GM12865 (cell line): ENCODE results near the gene WDR72.

ENCODE experiments used
- DNase-seq: peaks from one replicate; pipeline ENCODE4 v3.0.0; 2010; ENCODE audit warnings: low read depth
- H3K4me3 ChIP-seq: 2 replicates; pipeline ENCODE4 v1.5.1; 2011; ENCODE audit warnings: mild to moderate bottlenecking, low read depth, low read length, control low read depth
- TF ChIP-seq, protein P1 (sequence below): IDR thresholded peaks from 2 replicates; pipeline ENCODE4 v1.5.1; 2011; ENCODE audit warnings: low read length, control low read depth, low read depth, inconsistent platforms; ENCODE audit not compliant: insufficient read depth; ENCODE audit errors: missing control alignments

WDR72 gene

DNA sequence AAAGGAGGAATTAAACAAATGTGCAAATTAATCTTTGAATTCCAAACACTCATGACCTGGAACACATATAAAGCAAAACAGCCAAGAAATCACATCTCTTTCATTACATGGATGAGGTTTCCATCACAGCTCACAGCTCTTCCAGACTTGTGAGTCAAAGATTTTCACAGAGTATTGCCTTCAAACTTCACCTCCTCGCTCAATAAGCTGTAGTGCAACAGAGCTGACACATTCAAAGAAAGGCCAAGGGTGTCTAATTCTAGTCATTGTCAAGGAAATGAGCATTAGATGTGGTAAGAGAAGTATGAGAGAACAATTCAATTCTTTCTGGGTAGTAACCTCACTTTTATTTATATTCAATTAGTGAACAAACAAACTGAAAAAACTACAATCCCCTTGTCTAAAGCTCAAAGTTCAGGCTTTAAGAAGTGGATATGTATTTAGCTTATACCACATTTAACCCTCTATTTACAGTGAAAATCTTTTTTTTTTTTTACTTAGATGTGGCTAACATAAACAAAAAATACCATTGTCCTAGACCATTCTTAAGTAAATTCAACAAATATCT is 11.9 kb downstream of the WDR72 start:
- no peak overlapping the region for H3K4me3 ChIP-seq
- TF ChIP-seq, protein P1, sequence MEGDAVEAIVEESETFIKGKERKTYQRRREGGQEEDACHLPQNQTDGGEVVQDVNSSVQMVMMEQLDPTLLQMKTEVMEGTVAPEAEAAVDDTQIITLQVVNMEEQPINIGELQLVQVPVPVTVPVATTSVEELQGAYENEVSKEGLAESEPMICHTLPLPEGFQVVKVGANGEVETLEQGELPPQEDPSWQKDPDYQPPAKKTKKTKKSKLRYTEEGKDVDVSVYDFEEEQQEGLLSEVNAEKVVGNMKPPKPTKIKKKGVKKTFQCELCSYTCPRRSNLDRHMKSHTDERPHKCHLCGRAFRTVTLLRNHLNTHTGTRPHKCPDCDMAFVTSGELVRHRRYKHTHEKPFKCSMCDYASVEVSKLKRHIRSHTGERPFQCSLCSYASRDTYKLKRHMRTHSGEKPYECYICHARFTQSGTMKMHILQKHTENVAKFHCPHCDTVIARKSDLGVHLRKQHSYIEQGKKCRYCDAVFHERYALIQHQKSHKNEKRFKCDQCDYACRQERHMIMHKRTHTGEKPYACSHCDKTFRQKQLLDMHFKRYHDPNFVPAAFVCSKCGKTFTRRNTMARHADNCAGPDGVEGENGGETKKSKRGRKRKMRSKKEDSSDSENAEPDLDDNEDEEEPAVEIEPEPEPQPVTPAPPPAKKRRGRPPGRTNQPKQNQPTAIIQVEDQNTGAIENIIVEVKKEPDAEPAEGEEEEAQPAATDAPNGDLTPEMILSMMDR: no peak
- no peak for DNase-seq

DNA sequence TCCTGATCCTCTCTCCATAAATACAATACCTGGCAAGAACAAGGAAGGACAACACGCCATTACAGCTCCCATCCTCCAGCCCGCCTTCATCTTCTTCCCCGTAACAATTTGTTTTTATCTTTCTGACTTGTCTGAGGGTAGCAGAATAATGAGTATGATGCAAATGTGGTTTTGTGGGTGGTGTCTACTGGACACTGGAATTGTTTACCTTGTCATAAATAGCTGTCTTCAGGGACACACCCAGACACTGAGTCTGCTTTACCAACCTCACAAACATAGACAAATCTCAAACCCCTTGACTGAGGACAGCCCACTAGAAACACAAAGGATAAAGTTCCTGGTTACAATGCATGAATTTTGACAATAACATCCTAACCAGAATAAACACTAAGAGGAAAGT is 13.4 kb downstream of the WDR72 start:
- TF ChIP-seq, protein P1: no peak
- peak; percentile 2 for DNase-seq
- no peak overlapping the region for H3K4me3 ChIP-seq

DNA sequence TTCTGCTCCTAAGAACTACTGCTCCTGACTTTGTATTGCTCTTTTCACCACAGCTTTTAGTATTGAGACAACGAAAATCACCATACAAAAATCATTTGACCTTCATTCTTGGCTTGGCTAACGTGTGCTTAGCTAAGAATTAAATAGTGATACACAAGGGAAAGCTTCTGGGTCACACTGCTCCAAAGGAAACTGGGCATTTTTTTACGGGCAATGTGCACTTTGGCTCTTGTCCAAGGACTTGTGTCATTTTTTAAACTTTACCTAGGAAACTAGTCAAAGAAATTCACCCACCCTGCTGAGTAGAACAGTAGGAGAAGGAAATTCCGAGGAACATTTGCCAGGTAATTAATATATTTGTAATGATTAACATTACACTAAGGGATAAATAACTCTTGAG is 19.8 kb downstream of the WDR72 start:
- TF ChIP-seq, protein P1: no peak
- no peak overlapping the region for H3K4me3 ChIP-seq

DNA sequence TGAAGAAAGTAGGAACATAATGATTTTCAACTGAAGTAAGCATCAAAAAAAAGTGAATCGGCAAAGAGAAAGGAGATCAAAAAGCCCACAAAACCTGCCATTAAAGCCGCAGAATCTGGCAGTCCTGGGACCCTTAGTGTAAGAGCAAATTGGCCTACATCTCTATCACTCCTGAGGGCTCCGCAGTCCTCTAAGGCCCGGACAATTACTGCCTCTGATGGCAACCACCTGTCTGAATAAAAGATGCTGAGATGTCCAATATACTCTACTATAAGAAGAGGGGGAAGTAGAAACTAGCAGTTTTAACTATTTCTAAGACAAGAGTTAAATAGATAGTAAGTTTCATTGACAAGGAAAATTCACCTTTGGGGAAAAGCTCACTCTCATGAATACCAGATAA is 20.3 kb downstream of the WDR72 start:
- H3K4me3 ChIP-seq: no peak overlapping the region
- no peak for DNase-seq
- TF ChIP-seq, protein P1: no peak

More for the DNA sequence above, 19.8 kb downstream of the WDR72 start:
- no peak for DNase-seq

DNA sequence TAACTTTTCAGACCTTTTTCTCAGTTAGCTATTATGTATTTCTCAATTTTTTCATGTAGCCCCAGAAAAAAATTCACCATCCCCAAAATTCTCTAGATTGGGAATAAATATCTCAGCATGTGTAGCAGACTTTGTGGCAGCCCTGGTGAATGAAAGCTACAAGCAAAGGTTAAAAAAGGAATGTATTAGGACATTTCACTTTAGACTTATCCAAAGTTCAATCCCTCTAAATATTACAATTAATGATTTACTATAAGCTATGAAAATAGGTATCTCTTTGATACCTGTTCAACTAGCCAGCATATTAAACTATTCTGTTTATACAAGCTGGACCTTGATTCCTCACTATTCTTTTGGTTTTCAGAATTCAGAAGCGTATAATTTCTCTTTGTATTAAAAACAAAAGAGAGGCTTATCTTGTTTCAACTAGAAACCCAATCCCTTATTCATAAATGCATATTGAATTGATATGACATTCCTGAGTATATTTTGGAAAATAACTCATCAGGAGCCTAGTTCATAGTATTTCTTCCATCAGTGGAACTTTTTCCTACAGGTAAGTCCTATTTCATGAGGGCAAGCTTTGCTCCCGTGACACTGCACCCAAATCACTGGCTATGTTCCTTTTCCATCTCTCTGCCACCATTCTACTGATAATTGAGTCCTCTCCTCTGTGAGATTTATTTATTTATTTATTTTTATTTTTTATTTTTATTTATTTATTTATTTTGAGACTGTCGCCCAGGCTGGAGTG is 38.0 kb downstream of the WDR72 start:
- TF ChIP-seq, protein P1: no peak
- no peak overlapping the region for H3K4me3 ChIP-seq
- no peak for DNase-seq

DNA sequence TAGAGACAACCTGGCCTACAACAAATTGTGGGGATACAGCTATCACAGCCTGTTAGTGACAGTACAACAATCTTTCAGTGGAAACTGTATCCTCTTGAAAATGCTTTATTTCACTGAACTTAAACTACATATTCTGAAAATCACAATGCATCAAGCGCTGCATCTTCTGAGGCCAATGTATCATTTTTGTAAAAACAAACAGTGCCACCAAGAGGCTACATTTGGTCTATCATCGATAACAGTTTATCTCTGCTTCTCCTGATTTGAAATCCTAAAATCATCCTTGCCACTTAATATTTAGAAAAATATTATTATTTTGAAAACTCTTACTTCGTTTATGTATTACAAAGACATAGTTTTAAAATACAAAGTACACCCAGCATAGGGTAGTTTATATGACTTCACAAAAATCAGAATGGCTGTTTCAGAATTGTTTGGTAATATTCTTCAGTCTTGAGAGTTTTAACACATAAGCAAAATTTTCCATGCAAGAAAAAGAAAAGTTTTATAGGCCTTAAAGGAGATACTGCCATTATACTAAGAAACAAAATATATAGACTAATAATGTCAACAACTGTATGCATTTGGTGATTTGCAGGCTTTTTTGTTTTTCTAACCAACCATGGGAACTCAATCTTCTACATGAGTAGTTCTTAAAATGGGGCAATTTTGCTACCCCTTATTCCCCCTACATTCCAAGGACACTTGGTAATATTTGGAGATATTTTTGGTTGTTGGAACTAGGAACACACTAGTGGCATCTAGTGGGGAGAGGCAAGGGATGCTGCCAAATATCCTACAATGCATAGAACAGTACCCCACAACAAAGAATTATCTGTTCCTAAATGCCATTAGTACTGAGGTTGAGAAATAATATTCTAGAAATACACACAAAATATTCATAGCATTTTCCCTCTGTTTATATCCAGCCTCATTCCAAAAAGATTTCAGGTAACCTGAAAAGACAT is 42.3 kb downstream of the WDR72 start:
- TF ChIP-seq, protein P1: no peak
- no peak for DNase-seq
- H3K4me3 ChIP-seq: no peak overlapping the region
